ENCODE data around the gene PPP1R12A. TPM values are rescaled to one million over a fixed set of nuclear protein-coding genes. Genes with fewer than 3 reads are reported as not detected.

The PPP1R12A gene
- polyA plus RNA-seq, 1 experiment: 107 TPM

GRCh38 chr12:79933043-79933442, 1.9 kb downstream of the PPP1R12A start:
- no peak for TF ChIP-seq CTCF (IDR thresholded peaks at IDR 0.05; ENCODE audit: low read depth, low read length)
- ChIA-PET CTCF (interaction anchor here (1.2 kb wide), 1 partner anchor 337 kb away, joined by 4 read pairs; no protein-coding TSS in a partner anchor), POLR2A (no interaction called here)
- Histone ChIP-seq H3K9me3 (ENCODE audit: control insufficient read depth, insufficient read depth, low read length) (no peaks in the 10 kb centered on the region), H3K4me3 (ENCODE audit: low read depth, low read length) (peak overlapping the region; percentile 90), H3K27me3 (ENCODE audit: control insufficient read depth, insufficient read depth, low read length) (no peaks in the 10 kb centered on the region), H3K27ac (ENCODE audit: low read depth, low read length) (no peak overlapping the region)
- DNase-seq (ENCODE audit: low read depth, low spot score): no peak

GRCh38 chr12:79932357-79932756, 2.5 kb downstream of the PPP1R12A start:
- no peaks in the 10 kb centered on the region for H3K9me3 ChIP-seq (ENCODE audit: control insufficient read depth, insufficient read depth, low read length)
- H3K27ac ChIP-seq (ENCODE audit: low read depth, low read length): no peak overlapping the region
- no peaks in the 10 kb centered on the region for H3K27me3 ChIP-seq (ENCODE audit: control insufficient read depth, insufficient read depth, low read length)
- no peak for DNase-seq (ENCODE audit: low read depth, low spot score)
- POLR2A ChIA-PET: no interaction called here
- CTCF ChIA-PET: interaction anchor here (0.9 kb wide), 1 partner anchor 46 kb away, joined by 3 read pairs; no protein-coding TSS in a partner anchor
- H3K4me3 ChIP-seq (ENCODE audit: low read depth, low read length): peak overlapping the region; percentile 90
- no peak for TF ChIP-seq CTCF (IDR thresholded peaks at IDR 0.05; ENCODE audit: low read depth, low read length)

GRCh38 chr12:79929065-79929464, 5.8 kb downstream of the PPP1R12A start:
- DNase-seq (ENCODE audit: low read depth, low spot score): no peak
- H3K4me3 ChIP-seq (ENCODE audit: low read depth, low read length): no peak overlapping the region
- H3K9me3 ChIP-seq (ENCODE audit: control insufficient read depth, insufficient read depth, low read length): no peaks in the 10 kb centered on the region
- no peak overlapping the region for H3K27ac ChIP-seq (ENCODE audit: low read depth, low read length)
- no peak for TF ChIP-seq CTCF (IDR thresholded peaks at IDR 0.05; ENCODE audit: low read depth, low read length)
- H3K27me3 ChIP-seq (ENCODE audit: control insufficient read depth, insufficient read depth, low read length): no peaks in the 10 kb centered on the region
- POLR2A ChIA-PET: no interaction called here
- CTCF ChIA-PET: no interaction called here

- no peak for DNase-seq (ENCODE audit: low read depth, low spot score)
- no peak overlapping the region for H3K4me3 ChIP-seq (ENCODE audit: low read depth, low read length)
- POLR2A ChIA-PET: no interaction called here
- H3K27ac ChIP-seq (ENCODE audit: low read depth, low read length): no peak overlapping the region
- CTCF ChIA-PET: no interaction called here
- no peaks in the 10 kb centered on the region for H3K9me3 ChIP-seq (ENCODE audit: control insufficient read depth, insufficient read depth, low read length)
- TF ChIP-seq CTCF (IDR thresholded peaks at IDR 0.05; ENCODE audit: low read depth, low read length): no peak
- H3K27me3 ChIP-seq (ENCODE audit: control insufficient read depth, insufficient read depth, low read length): no peaks in the 10 kb centered on the region
Observed at GRCh38 chr12:79927772-79928474, 7.0 kb downstream of the PPP1R12A start.

GRCh38 chr12:79926951-79927350, 7.9 kb downstream of the PPP1R12A start:
- Histone ChIP-seq H3K4me3 (ENCODE audit: low read depth, low read length) (no peak overlapping the region), H3K27ac (ENCODE audit: low read depth, low read length) (no peak overlapping the region), H3K27me3 (ENCODE audit: control insufficient read depth, insufficient read depth, low read length) (no peaks in the 10 kb centered on the region), H3K9me3 (ENCODE audit: control insufficient read depth, insufficient read depth, low read length) (no peaks in the 10 kb centered on the region)
- DNase-seq (ENCODE audit: low read depth, low spot score): no peak
- CTCF ChIA-PET: interaction anchor here (0.7 kb wide), 1 partner anchor 507 kb away, joined by 4 read pairs; no protein-coding TSS in a partner anchor
- TF ChIP-seq CTCF (IDR thresholded peaks at IDR 0.05; ENCODE audit: low read depth, low read length): no peak
- POLR2A ChIA-PET: no interaction called here

Measured in AG04450 (cell line).